OCI-LY7 (cell line): ENCODE measurements around the gene PKHD1.

Source experiments
- EZH2phosphoT487 ChIP-seq: fragments of 200-600 bp; sonication (generic); IDR thresholded peaks from 2 replicates; pipeline ENCODE4 v1.6.1; 2018; ENCODE audit warnings: low read depth, borderline replicate concordance, mild to moderate bottlenecking, mixed run types, antibody characterized with exemption, low read length, moderate library complexity, mixed read lengths
- TF ChIP-seq, protein P1 (sequence below): fragments of 200-600 bp; sonication (generic); conservative IDR thresholded peaks from 2 replicates; pipeline ENCODE4 v1.5.1; 2014; ENCODE audit warnings: mild to moderate bottlenecking, antibody characterized with exemption, low read length, moderate library complexity, mixed read lengths

DNA sequence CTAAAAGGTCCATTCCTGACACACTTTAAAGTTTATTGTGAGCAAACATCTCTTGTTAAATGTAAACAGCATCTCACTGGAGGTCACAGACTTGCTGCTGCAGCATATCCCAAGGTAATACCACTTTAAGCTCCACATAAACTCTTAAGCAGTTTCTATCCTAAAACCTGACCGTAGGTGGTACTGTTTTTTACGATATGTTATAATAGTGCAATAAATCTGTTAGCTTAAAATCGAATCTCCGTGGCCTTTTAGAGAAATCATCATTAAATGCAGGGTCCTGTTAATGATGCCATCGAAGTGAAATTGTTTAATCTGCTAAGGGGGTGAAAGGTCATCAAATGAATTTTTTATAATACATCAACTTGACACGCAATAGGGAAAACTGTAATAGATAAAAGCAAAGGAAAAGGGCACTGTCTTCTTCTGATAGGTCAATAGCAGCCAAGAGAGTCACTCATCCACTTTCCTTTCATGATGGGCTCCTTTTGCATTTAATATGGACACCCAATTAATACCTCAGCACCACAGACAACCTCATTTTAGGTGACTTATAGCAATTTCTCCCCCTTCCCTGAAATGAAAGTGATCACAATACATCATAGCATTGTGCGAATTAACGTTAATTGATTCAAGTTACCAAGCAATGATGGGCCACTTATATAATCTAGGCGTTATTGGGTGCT lies 436.1 kb downstream of the PKHD1 start:
- TF ChIP-seq, protein P1, sequence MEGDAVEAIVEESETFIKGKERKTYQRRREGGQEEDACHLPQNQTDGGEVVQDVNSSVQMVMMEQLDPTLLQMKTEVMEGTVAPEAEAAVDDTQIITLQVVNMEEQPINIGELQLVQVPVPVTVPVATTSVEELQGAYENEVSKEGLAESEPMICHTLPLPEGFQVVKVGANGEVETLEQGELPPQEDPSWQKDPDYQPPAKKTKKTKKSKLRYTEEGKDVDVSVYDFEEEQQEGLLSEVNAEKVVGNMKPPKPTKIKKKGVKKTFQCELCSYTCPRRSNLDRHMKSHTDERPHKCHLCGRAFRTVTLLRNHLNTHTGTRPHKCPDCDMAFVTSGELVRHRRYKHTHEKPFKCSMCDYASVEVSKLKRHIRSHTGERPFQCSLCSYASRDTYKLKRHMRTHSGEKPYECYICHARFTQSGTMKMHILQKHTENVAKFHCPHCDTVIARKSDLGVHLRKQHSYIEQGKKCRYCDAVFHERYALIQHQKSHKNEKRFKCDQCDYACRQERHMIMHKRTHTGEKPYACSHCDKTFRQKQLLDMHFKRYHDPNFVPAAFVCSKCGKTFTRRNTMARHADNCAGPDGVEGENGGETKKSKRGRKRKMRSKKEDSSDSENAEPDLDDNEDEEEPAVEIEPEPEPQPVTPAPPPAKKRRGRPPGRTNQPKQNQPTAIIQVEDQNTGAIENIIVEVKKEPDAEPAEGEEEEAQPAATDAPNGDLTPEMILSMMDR = no peak
- no peak for TF ChIP-seq EZH2phosphoT487
